ENCODE results near the gene VENTX. TPM values are rescaled to one million over a fixed set of nuclear protein-coding genes. Genes with fewer than 3 reads are reported as not detected.

The VENTX gene
- total and polyA plus RNA-seq, 2 of the 4 experiments (the other 2 are of a cell fraction) = not detected

DNA sequence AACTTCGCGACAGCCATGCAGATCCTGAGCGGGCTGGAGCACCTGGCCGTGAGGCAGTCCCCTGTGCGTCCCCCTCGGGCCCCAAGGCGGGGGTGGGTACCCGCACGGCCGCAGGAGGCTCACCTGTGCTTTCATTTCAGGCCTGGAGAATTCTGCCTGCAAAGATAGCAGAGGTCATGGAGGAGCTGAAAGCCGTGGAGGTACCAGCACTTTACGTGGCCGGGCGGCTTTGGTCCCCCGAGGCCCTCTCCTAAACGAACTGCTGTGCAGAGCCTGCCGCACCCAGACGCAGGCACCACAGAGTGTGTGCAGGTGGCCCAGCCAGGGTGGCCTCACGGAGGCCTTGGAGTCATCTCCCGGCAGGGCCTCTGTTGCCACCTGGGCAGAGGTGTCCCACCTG lies 18.8 kb upstream of the VENTX start:
- in situ Hi-C loops (cut with MboI; ENCODE audit: low sequenced_read_pairs) = no loop called here
- H3K9me3 ChIP-seq (ENCODE audit: control insufficient read depth, insufficient read depth, low read length) = peaks cover 2% of the 10 kb centered on the region; the same call in 1 of the 2 replicates
- CTCF ChIA-PET = interaction anchor here (0.6 kb wide), 1 partner anchor 862 kb away, joined by 4 read pairs; no protein-coding TSS in a partner anchor

More for the DNA sequence above, 18.8 kb upstream of the VENTX start:
- POLR2A ChIA-PET (ENCODE audit: unreplicated experiment) = no interaction called here
- H3K27ac ChIP-seq (ENCODE audit: insufficient read depth, low read length) = no peak overlapping the region
- no peak overlapping the region for H2AK5ac ChIP-seq (ENCODE audit: low read depth, low read length)
- H3K18ac ChIP-seq (ENCODE audit: low read depth, low read length) = no peak overlapping the region
- DNase-seq (no peak), ATAC-seq (ENCODE audit: low read depth) (no peak)
- H2BK120ac ChIP-seq (ENCODE audit: low read depth, low read length) = no peak overlapping the region
- H3K23ac ChIP-seq (ENCODE audit: low read depth, low read length) = no peak overlapping the region
- TF ChIP-seq CEBPB (IDR thresholded peaks at IDR 0.05; ENCODE audit: low read depth, low read length) = no peak
- no peak for TF ChIP-seq CHD1 (IDR thresholded peaks at IDR 0.05; ENCODE audit: low read depth, low read length)
- no peak for TF ChIP-seq MAFK (IDR thresholded peaks at IDR 0.05; ENCODE audit: low read depth, low read length)
- TF ChIP-seq MXI1 (IDR thresholded peaks at IDR 0.05; ENCODE audit: borderline replicate concordance, low read depth, low read length) = no peak
- TF ChIP-seq, protein P1, sequence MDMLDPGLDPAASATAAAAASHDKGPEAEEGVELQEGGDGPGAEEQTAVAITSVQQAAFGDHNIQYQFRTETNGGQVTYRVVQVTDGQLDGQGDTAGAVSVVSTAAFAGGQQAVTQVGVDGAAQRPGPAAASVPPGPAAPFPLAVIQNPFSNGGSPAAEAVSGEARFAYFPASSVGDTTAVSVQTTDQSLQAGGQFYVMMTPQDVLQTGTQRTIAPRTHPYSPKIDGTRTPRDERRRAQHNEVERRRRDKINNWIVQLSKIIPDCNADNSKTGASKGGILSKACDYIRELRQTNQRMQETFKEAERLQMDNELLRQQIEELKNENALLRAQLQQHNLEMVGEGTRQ (IDR thresholded peaks at IDR 0.05; ENCODE audit: low read depth, low read length) = no peak
- no peak for TF ChIP-seq FOS (IDR thresholded peaks at IDR 0.05; ENCODE audit: low read depth, low read length)
- no peak for TF ChIP-seq RCOR1 (IDR thresholded peaks at IDR 0.05; ENCODE audit: insufficient replicate concordance, low read length)
- no peak for TF ChIP-seq SMC3 (IDR thresholded peaks at IDR 0.05; ENCODE audit: low read depth, low read length)
- no peak for TF ChIP-seq MAZ (IDR thresholded peaks at IDR 0.05; ENCODE audit: borderline replicate concordance, low read depth, low read length)
- TF ChIP-seq RAD21 (IDR thresholded peaks at IDR 0.05; ENCODE audit: low read length) = no peak
- TF ChIP-seq RFX5 (IDR thresholded peaks at IDR 0.05; ENCODE audit: low read depth, low read length) = no peak
- TF ChIP-seq, protein P2, sequence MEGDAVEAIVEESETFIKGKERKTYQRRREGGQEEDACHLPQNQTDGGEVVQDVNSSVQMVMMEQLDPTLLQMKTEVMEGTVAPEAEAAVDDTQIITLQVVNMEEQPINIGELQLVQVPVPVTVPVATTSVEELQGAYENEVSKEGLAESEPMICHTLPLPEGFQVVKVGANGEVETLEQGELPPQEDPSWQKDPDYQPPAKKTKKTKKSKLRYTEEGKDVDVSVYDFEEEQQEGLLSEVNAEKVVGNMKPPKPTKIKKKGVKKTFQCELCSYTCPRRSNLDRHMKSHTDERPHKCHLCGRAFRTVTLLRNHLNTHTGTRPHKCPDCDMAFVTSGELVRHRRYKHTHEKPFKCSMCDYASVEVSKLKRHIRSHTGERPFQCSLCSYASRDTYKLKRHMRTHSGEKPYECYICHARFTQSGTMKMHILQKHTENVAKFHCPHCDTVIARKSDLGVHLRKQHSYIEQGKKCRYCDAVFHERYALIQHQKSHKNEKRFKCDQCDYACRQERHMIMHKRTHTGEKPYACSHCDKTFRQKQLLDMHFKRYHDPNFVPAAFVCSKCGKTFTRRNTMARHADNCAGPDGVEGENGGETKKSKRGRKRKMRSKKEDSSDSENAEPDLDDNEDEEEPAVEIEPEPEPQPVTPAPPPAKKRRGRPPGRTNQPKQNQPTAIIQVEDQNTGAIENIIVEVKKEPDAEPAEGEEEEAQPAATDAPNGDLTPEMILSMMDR (conservative IDR thresholded peaks at IDR 0.05; ENCODE audit: low read depth, low read length) = no peak
- no peak for TF ChIP-seq NFE2L2 (IDR thresholded peaks at IDR 0.05; ENCODE audit: low read depth, low read length)
- no peaks in the 10 kb centered on the region for H3K9me1 ChIP-seq (ENCODE audit: insufficient read depth, low read length)
- H4K20me1 ChIP-seq (ENCODE audit: insufficient read depth, low read length) = no peaks in the 10 kb centered on the region
- H4K91ac ChIP-seq (ENCODE audit: insufficient read depth, low read depth, low read length) = no peak overlapping the region
- dilution Hi-C loops (cut with HindIII; ENCODE audit: low sequenced_read_pairs, unreplicated experiment) (no loop called here), intact Hi-C loops (cut with micrococcal nuclease) (no loop called here)
- H4K5ac ChIP-seq (ENCODE audit: low read depth, low read length) = no peak overlapping the region
- H2BK20ac ChIP-seq (ENCODE audit: low read depth, low read length) = no peak overlapping the region
- H2BK15ac ChIP-seq (ENCODE audit: low read depth, low read length) = no peak overlapping the region
- no peak overlapping the region for H3K4me3 ChIP-seq (ENCODE audit: insufficient read depth, low read depth, low read length)
- H2AFZ ChIP-seq (replicated peaks; ENCODE audit: low read length, poor library complexity) = no peak overlapping the region
- H3K4me1 ChIP-seq (ENCODE audit: control insufficient read depth, insufficient read depth, low read length) = no peaks in the 10 kb centered on the region
- no peaks in the 10 kb centered on the region for H3K36me3 ChIP-seq (ENCODE audit: control insufficient read depth, insufficient read depth, low read length)
- no peak overlapping the region for H2AK9ac ChIP-seq (replicated peaks; ENCODE audit: low read depth, low read length, poor library complexity)
- no peak overlapping the region for H3K9ac ChIP-seq (ENCODE audit: low read depth, low read length)
- H4K8ac ChIP-seq (ENCODE audit: low read depth in 2 of 2, low read length in 2 of 2) = no peak overlapping the region
- H3K27me3 ChIP-seq (ENCODE audit: control insufficient read depth, insufficient read depth, low read length) = peaks cover 12% of the 10 kb centered on the region; the same call in 1 of the 2 replicates
- H3K14ac ChIP-seq (replicated peaks; ENCODE audit: low read depth, low read length) = no peak overlapping the region
- H3K56ac ChIP-seq (ENCODE audit: extremely low read depth, insufficient read depth, low read length) = no peak overlapping the region
- WGBS, 2 experiments (ENCODE audit: extremely low coverage in 2 of 2, insufficient read length in 1 of 2) = 74% methylated on average over 14 of the region's 20 CpGs; no CpG with 5 or more reads in 1 of the 2 experiments
- H2BK5ac ChIP-seq (ENCODE audit: low read depth, low read length, poor library complexity, severe bottlenecking) = no peak overlapping the region
- BruUV-seq (replicated peaks) = no TSS peak
- no peak overlapping the region for H3K4ac ChIP-seq (ENCODE audit: low read depth, low read length)
- H3K79me1 ChIP-seq (ENCODE audit: low read depth in 1 of 2, low read length in 2 of 2) = no peaks in the 10 kb centered on the region
- H3K4me2 ChIP-seq (ENCODE audit: low read depth, low read length) = no peak overlapping the region
